ENCODE data around the gene FAS. TPM values are rescaled to one million over a fixed set of nuclear protein-coding genes. Genes with fewer than 3 reads are reported as not detected.
A peak's percentile ranks its signal among the peaks of the same experiment; 100 is the strongest.

The FAS gene
- total RNA-seq, 2 experiments from 2014 or later = 23.8 to 28.2 TPM

- peak overlapping the region; percentile 3 for H3K27ac Mint-ChIP-seq
- Histone ChIP-seq H3K27ac (ENCODE audit: low read depth in 1 of 2, low read length in 2 of 2) (no peak overlapping the region), H3K36me3 (ENCODE audit: insufficient read depth, low read length) (no peaks in the 10 kb centered on the region), H3K4me1 (ENCODE audit: insufficient read depth, low read length) (peaks cover 10% of the 10 kb centered on the region), H3K4me3 (ENCODE audit: low read length) (no peak overlapping the region), H3K9me3 (ENCODE audit: control insufficient read depth in 1 of 2, insufficient read depth in 1 of 2, low read length in 2 of 2) (peaks cover 0 to 3% of the 10 kb centered on the region in 2 experiments), H3K27me3 (ENCODE audit: control insufficient read depth in 1 of 2, insufficient read depth in 2 of 2, low read length in 2 of 2) (no peaks in the 10 kb centered on the region)
- H3K36me3 Mint-ChIP-seq (ENCODE audit: low read depth) = no peaks in the 10 kb centered on the region
- DNase-seq = no peak
- peaks cover 44% of the 10 kb centered on the region for H3K4me1 Mint-ChIP-seq (ENCODE audit: low read depth)
- intact Hi-C loops (cut with DNase I, micrococcal nuclease) = loop anchor here in 1 of 2 experiments (5.0 kb wide), 1 partner anchor 47 kb away; no protein-coding TSS in a partner anchor
- H3K4me3 Mint-ChIP-seq = no peak overlapping the region
- peaks cover 6% of the 10 kb centered on the region for H3K9me3 Mint-ChIP-seq
- TF ChIP-seq CTCF (IDR thresholded peaks at IDR 0.05) = no peak
- no peak for ATAC-seq (ENCODE audit: poor library complexity)
- POLR2A ChIA-PET = no interaction called here
- no peaks in the 10 kb centered on the region for H3K27me3 Mint-ChIP-seq
- CTCF ChIA-PET = no interaction called here
Observed at GRCh38 chr10:88983939-88984338, 6.7 kb upstream of the FAS start.

DNA sequence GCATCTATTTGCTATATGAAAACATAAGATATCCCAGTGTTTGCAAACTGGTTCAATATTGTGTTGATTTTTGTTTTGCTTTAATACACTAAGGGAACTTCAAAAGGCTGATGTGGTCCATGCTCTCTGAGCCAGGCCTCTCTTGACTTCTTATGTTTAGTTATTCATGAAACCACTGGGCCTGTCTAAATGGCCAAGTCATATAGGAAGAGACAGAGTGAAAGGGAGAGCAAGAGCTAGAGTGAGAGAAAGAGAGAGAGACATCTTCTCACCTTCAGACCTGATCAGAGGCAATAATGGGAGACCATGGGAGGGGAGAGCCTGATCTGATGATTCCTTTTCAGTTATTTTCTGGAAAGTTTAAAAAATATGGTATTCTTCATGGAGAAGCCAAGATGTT lies 6.1 kb upstream of the FAS start:
- ChIA-PET CTCF (no interaction called here), POLR2A (no interaction called here)
- H3K36me3 ChIP-seq (ENCODE audit: insufficient read depth, low read length) = no peaks in the 10 kb centered on the region
- peaks cover 12% of the 10 kb centered on the region for H3K4me1 ChIP-seq (ENCODE audit: insufficient read depth, low read length)
- no peak for TF ChIP-seq CTCF (IDR thresholded peaks at IDR 0.05)
- H3K4me3 ChIP-seq (ENCODE audit: low read length) = no peak overlapping the region
- intact Hi-C loops (cut with DNase I, micrococcal nuclease) = loop anchor here in 1 of 2 experiments (5.0 kb wide), 1 partner anchor 47 kb away; no protein-coding TSS in a partner anchor
- H3K9me3 Mint-ChIP-seq = peaks cover 6% of the 10 kb centered on the region
- peaks cover 50% of the 10 kb centered on the region for H3K4me1 Mint-ChIP-seq (ENCODE audit: low read depth)
- H3K4me3 Mint-ChIP-seq = no peak overlapping the region
- no peaks in the 10 kb centered on the region for H3K36me3 Mint-ChIP-seq (ENCODE audit: low read depth)
- no peaks in the 10 kb centered on the region for H3K27me3 ChIP-seq (ENCODE audit: control insufficient read depth in 1 of 2, insufficient read depth in 2 of 2, low read length in 2 of 2)
- DNase-seq (no peak), ATAC-seq (ENCODE audit: poor library complexity) (no peak)
- peaks cover 0 to 3% of the 10 kb centered on the region in 2 experiments for H3K9me3 ChIP-seq (ENCODE audit: control insufficient read depth in 1 of 2, insufficient read depth in 1 of 2, low read length in 2 of 2)
- H3K27ac Mint-ChIP-seq = peak overlapping the region; percentile 3
- no peaks in the 10 kb centered on the region for H3K27me3 Mint-ChIP-seq
- H3K27ac ChIP-seq (ENCODE audit: low read depth in 1 of 2, low read length in 2 of 2) = no peak overlapping the region

GRCh38 chr10:88986549-88987242 lies 3.9 kb upstream of the FAS start:
- ChIA-PET CTCF (interaction anchor here (0.7 to 1.6 kb wide), 7 partner anchors 9 to 151 kb away, joined by 3 to 9 read pairs (median 3); no protein-coding TSS in a partner anchor), POLR2A (interaction anchor here (0.8 to 1.5 kb wide), 9 partner anchors 9 to 406 kb away, joined by 3 to 6 read pairs (median 4); partner anchors contain the start of genes IFIT1, LIPA and STAMBPL1)
- Histone ChIP-seq H3K9me3 (ENCODE audit: control insufficient read depth in 1 of 2, insufficient read depth in 1 of 2, low read length in 2 of 2) (peaks cover 0 to 3% of the 10 kb centered on the region in 2 experiments), H3K4me3 (ENCODE audit: low read length) (no peak overlapping the region), H3K27me3 (ENCODE audit: control insufficient read depth in 1 of 2, insufficient read depth in 2 of 2, low read length in 2 of 2) (no peaks in the 10 kb centered on the region), H3K27ac (ENCODE audit: low read depth in 1 of 2, low read length in 2 of 2) (no peak overlapping the region), H3K36me3 (ENCODE audit: insufficient read depth, low read length) (no peaks in the 10 kb centered on the region), H3K4me1 (ENCODE audit: insufficient read depth, low read length) (peaks cover 20% of the 10 kb centered on the region)
- no peak for ATAC-seq (ENCODE audit: poor library complexity)
- Mint-ChIP-seq H3K4me3 (peak overlapping the region; percentile 40), H3K9me3 (peaks cover 6% of the 10 kb centered on the region), H3K36me3 (ENCODE audit: low read depth) (peaks cover 8% of the 10 kb centered on the region), H3K27ac (peak overlapping the region; percentile 48), H3K27me3 (no peaks in the 10 kb centered on the region), H3K4me1 (ENCODE audit: low read depth) (peaks cover 69% of the 10 kb centered on the region)
- peak; percentile 32 for TF ChIP-seq CTCF (IDR thresholded peaks at IDR 0.05)
- peak in 4 of 14 experiments; percentile 18 to 59 (median 52) for DNase-seq
- intact Hi-C loops (cut with DNase I, micrococcal nuclease) = no loop called here
